Hematopoietic multipotent progenitor cell (in vitro differentiated cells): ENCODE measurements around the gene KRABD2.
"Not testable (repeated sequence)": the region's sequence is repeated elsewhere in the genome, so short reads cannot be mapped to it uniquely, and the experiment has no call there.

Source experiments
- DNase-seq, 3 donors: peaks; one replicate each; pipeline ENCODE4 v3.0.0-alpha.2; 2011 to 2015; ENCODE audit warnings: low read depth in 2 of 3, low spot score in 2 of 3

The KRABD2 gene

DNA sequence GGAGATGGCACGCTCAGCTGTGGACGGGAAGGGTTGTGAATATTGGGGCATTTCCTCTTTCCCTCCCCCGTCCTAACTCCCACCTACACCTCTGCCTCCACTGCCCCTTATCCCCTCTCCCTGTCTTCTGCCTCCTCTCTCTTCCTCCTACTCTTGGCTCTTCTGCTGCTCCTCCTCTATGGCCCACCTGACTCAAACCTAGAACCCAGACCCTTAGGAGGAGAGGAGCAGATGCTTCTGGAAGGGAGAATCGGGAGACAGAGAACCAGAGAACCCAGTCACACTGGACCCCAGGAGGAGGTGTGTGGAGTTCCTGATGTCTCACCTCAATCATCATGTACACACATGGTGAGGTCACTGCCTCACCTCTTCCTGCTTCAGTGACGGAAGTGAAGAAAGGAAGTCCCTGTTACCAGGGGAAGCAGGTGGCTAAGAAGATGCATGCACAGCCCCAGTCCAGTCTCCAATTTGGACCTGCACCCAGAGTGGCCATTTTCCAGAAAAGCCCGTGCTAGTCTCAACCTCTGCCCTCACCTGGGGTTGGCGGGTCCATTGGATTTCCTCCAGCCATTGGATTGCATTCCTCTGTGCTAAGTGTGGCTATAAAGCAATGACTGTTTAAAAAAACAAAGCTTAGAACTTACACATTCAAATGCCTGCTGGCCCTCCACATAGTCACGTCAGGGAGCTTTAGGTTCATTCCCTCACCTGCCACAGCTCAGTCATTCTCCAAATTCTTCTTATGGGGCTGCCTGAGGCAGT is 17.1 kb upstream of the KRABD2 start:
- peak in 2 of 3 donors; percentile 52 to 63 for DNase-seq

DNA sequence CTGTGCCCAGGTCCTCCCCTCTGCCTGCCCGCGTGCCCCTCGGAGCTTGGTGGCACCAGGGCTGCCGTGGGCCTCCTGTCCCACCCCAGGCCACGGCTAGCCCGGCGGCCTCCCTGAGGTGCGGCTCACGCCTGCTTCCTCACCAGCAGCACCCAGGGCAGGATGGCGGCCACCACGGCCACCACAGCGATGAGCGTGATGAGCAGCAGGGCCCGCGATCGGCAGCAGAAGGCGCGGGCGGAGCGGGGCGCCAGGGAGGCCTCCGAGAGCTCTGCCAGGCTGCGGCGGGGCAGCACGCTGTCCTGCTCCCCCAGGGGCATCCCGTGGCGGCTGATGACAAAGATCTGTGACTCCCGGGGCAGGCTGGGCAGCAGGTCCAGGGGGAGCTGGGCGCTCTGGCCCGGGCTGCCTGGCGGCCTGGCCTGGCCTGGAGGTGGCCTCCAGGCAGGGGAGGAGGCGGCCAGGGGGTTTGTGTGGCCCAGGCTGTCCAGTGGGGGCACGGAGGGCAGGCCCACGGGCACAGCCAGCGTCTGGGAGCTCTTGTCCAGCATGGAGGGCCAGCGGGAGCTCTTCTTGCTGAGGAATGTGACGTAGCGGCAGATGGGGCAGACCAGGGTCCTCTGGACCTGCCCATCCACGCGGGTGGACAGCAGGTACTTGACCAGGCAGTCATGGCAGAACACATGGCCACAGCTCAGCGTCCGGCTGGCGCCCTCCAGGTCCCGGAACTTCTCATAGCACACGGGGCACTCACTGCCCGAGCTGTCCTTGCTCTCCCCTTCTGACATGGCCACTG is 16.4 kb upstream of the KRABD2 start:
- peak in 1 of 3 donors; percentile 16 for DNase-seq

DNA sequence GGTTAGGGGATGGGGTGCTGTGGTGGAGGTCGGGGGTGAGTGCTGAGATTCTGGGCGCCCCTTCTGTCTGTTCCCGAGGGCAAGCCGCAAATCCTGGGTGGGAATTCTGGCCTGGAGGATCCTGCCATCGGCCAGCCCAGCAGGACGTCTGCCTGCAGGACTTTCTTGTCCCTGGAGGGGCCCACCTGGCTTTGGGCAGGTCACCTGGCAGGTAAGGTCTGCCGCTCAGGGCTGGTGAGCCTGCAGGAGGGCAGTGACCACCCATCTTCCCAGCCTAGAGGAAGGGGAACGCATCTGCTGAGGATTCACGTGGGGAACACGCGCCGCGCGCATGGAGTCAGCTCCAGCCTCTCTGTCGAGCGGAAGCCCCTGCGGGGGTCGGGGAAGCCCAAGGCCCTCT is 15.8 kb upstream of the KRABD2 start:
- no peak for DNase-seq

DNA sequence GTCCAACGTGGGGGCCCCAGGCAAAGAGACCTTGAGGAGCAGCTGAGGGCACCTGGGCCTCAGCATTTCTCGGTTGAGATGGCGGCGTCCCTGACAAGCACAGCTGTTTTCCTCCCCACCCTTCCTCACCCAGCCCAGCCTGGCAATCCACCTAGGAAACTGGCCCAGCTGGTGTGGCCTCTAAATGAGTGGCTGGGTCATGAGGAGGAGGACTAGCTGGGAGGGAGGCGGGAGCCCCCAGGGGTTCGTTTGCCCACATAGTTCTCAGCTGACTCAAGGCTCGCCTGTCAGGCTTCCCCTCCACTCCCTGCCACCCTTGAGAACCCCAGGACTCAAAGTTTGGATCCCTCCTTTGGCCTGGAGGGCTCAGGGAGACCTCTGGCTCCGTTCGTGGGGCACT is 15.2 kb upstream of the KRABD2 start:
- no peak for DNase-seq

DNA sequence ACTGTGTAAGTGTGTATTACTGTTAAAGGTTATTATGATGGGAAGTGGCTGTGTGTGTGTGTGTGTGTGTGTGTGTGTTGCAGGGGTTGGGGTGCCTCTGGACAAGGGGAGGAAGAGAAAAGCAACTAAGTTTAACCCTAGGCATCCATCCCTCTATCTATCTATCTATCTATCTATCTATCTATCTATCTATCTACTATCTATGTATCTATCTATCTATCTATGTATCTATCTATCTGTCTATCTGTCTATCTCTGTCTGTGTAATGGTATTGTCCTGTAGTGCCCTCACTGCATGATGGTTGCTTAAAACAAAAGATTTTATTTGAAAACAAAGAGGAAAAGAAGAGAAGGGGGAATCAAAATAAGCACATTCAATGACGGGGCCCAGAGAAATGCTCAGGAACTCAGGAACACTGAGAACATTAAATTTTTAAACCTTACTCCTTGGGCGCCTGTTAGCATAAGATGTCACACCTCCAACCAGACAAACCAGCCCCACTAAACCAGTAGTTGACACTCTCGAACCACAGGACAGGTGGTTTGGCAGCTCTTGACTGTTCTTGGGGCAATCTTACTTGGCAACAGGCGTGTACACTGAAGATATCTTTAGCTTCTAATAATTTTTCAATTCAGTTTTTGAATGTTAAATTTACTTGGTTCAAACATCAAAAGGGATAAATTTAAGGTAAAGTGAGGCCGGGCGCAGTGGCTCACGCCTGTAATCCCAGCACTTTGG is 11.6 kb upstream of the KRABD2 start:
- DNase-seq: no peak

DNA sequence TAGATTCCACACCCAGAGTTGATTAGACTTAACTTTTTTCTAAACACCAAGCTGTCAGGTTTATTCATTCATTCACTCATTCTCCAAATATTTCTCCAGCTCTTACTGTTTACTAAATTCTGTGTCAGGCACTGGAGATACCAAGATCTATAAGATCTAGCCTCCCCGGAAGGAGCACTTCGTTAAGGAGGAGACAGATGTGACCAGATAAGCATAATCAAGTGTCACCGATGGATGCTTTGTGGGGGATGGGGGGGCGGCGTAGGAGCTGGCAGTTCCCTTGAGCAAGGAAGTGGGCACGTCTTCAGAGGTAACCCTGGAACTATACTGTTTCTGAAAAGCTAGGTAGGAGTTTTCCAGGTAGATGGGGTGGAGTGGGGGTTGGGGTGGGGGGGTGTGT is 10.3 kb upstream of the KRABD2 start:
- DNase-seq: no peak

DNA sequence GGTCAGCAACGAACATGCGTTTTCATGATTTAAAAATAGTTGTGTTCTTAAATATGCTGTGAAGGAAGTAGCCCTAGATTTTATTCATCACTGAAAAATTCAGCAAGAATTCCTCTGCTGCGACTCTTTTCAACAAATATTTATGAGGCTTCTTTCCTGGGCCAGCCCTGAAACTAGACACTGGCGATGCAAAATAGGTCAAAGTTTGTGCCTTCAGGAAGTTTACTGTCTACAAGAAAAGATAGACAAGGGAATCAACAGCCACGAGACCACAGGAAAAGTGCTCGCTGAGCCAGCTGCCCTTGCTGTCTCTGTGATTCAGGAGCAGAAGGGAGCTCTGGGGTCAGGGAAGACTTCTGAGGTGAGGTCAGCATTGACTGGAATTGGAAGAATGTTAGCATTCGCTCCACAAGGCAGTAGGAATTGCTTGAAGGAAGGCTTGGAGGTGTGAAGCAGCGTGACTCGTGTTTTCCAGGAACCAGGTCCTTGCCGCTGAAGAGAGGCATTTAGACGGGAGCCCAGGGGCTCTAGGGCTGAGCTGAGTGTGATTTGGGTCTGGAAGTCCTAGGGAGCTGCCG is 8.4 kb upstream of the KRABD2 start:
- no peak for DNase-seq

DNA sequence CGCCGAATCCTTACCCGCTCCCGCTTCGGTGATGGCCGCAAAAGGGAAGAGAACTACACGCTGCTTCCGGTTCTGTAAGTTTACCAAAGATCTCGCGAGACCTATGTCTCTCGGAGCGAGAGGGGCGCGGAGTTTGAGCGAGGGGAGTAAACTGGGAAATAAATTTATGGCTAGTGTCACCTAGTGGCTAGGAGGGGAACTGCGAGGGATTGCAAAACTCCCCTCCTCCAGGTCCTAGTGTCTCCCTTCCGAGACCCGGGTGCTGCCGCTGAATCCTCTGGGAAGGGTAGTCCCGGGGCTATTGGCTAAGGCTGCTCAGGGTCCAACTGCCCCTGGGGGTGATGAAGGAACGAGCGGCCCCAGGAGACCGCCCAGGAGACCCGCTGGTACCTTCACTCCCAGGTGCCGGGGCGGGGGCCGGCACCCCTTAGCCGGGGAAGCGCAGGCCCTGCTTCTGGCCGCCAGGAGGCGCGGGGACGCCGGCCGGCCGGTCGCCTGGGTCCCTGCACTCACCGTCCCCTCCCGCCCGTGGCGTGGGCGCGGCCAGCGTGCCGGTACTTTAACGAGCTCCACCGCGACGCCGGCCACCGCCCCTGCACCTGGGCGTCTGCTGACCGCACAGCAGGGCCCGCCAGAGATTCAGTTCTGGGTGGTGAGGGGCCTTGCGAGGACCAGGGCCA is 6.8 kb upstream of the KRABD2 start, which contains the start of gene RPL26:
TSS of gene RPL26 (minus strand) at position 51 of the 680 bp plus-strand sequence. CDS start 883 bp downstream, outside the sequence.
- DNase-seq: peak; percentile 92 to 100 (median 95)

DNA sequence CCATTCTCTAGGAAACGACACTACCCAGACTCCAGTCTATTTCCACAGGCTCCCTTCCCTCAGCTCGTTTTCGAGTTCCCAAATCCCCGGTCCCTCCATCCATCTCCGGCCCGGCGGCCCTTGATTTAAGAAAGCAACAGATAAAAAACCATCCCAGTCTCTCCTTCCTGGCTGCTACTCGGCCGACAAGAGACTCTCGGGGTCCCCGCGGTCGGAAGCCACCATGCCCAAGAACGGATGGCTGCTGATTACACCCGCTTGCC is 6.3 kb upstream of the KRABD2 start:
- no peak for DNase-seq

DNA sequence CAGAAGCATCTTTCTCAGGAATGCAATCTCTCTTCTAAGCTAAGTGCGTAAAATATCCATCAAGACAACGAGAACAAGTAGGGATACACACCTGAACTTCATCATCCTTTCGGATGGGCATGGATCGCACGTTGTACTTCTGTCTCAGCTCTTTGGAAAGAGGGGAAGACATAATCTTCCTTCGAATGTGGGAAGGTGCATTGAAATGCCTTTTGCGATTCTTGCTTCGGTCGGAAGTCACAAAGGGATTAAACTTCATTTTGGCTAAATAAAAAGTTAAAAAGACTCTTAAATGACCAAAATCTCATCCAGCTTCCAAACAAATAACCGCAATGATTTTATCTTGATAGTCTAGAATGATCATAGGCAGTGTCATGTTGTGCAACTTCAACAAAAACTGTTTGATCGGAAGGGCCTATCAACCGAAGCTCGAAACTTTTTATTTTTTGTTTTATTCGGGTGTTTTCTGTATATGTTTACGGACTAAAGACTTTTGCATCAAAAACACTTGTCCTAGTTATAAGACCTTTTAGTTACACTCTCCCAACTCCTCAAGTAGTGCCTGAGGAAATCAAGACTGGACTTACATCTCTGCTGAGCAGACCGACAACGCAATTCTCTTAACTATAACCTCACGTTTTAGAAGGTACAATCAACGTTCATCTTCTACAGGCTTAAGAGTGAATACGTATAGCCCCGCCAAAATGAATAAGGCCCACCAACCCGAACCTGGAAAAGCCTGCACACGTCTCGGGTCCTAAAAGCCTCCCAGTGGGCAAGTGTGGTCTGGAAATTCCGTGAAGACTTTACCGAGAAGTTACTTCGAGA is 5.8 kb upstream of the KRABD2 start:
- DNase-seq: no peak

DNA sequence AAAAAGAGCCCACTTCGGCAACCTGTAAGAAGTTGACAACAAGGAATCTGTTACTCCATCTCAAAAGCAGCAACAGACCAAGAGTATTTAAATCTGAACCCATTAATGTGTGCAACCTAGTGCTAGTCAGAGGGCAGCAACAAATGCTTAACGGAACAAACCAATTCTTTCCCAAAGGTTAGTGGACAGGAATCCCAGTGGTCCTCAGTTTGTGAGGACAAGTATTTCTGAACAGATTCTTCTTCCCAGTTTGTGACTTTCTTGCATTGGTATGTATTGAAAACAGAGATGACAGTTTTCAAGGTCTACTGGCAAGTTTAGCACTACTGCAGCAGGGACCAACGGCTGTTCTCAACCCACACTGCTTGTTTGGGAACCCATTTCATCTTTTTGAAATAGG is 3.5 kb upstream of the KRABD2 start:
- no peak for DNase-seq

DNA sequence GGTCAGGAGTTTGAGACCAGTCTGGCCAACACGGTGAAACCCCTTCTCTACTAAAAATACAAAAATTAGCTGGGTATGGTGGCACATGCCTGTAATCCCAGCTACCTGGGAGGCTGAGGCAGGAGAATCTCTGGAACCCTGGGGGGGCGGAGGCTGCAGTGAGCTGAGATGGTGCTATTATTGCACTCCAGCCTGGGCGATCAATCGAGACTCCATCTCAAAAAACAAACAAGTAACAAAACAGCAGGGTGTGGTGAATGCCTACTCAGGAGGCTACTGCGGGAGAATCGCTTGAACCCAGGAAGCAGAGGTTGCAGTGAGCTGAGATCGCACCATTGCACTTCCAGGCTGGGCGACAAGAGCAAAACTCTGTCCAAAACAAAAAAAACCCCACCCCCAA is 1.6 kb upstream of the KRABD2 start:
- not testable (repeated sequence) for DNase-seq

DNA sequence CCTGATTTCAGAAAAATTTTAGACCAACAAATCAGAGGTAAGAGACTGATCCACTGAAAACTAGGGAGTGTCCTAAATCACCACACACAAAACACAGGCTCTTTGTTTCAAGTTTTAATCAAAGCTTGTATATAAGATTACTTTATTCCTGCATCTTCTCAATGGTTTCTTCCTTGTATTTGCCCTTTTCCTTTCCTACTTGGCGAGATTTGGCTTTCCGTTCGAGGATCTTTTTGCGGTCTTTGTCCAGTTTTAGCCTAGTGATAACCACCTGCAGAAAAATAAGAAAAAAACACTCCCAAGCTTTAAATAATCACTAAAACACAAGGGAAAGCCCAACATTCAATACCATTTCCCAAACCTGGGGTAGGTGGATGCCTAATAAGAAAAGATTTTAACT is 918 bp upstream of the KRABD2 start:
- no peak for DNase-seq

DNA sequence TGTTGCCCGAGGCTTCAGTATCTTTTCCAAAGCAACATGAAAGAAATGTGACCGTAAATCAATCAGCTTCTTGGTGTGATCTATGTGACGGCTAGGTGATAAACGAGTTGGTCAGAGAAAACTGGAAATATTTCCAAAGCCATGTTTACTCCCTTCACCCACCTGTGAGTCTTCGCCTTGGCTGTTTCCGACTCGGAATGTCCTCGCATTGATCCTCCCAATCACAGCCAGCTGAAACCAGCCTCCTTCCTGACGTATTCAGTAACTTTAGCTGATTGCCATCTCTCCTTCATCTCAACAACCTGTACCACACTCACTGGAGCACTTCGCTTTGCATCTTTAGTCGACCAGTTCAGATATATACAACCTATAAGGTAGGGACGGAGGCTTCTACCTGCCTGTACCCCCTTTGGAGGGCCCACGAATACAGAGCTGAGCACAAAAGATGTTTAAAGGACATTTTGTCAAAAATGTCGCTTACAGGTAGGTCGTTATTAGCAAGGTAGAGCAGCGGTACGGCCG is 705 bp downstream of the KRABD2 start:
- DNase-seq: no peak

DNA sequence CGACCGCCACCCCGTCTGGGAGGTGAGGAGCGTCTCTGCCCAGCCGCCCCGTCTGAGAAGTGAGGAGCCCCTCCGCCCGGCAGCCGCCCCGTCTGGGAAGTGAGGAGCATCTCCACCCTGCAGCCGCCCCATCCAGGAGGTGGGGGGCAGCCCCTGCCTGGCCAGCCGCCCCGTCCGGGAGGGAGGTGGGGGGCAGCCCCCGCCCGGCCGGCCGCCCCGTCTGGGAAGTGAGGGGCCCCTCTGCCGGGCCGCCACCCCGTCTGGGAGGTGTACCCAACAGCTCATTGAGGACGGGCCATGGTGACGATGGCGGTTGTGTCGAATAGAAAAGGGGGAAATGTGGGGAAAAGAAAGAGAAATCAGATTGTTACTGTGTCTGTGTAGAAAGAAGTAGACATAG is 2.6 kb downstream of the KRABD2 start:
- not testable (repeated sequence) for DNase-seq

DNA sequence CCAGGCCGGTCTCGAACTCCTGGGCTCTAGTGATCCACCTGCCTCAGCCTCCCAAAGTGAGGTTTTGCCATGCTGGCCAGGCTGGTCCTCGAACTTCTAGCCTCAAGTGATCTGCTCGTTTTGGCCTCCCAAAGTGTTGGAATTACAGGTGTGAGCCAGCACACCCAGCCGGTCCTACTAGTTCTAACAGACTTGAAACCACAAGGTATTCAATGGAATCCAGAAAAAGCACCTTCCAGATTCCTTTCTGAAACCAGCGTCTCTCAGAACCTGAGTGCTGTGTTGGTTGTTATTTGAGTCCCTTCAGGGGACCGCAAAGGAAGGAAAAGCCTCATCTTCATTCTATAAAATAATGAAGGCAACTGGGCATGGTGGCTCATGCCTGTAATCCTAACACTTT is 4.1 kb downstream of the KRABD2 start:
- no peak for DNase-seq

DNA sequence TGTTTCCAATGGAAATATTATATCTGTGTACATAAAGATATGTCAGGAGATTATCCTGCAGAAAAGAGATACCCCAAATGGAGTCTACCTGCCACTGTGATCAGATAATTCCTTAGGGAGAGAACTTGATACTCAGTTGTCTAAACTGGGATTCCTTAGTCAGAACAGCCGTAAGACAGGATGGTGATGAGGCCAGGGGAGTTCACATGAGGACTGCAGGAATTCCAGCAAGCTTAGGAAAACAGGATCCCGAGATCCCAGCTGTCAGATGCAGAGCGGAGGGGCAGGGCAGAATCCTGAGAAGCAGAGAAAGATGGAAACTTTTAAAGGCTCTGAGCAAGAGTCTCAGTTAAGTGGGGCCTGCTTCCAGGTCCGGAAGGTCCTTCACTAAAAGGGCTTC is 4.7 kb downstream of the KRABD2 start:
- DNase-seq: no peak

DNA sequence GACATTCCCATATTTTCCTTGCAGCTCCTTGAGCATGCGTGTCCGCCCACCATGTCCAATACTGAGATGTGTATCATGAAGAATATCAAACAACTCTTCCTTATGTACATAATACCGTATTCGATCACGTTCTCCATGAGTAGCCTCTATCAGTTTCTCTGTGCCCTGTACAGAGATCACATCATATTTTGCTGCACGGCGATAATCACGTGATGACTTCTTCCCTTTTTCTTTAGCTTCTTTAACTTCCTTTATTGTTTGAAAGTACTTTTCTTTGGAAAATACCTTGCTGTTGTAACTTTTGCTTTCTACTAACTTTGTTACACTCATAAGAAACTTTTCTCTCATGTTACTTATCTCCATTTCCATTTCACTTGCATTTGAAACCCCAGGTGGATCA is 6.6 kb downstream of the KRABD2 start:
- peak in 2 of 3 donors; percentile 35 for DNase-seq

DNA sequence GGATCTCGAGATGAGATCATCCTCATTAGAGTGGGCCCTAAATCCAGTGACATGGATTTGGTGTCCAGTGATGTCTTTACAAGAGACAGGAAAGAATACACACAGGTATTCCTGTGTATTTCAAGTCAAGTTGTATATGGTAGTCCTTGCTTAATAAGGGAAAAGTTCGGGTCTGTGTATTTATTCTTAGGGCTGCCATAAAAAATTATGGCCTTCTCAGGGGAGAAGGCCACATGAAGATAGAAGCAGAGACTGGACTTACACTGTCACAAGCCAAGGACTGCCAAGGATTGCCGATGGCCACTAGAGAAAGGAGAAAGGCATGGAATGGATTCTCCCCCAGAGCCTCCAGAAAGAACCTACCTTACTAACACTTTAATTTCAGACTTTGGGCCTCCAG is 8.3 kb downstream of the KRABD2 start:
- DNase-seq: no peak

DNA sequence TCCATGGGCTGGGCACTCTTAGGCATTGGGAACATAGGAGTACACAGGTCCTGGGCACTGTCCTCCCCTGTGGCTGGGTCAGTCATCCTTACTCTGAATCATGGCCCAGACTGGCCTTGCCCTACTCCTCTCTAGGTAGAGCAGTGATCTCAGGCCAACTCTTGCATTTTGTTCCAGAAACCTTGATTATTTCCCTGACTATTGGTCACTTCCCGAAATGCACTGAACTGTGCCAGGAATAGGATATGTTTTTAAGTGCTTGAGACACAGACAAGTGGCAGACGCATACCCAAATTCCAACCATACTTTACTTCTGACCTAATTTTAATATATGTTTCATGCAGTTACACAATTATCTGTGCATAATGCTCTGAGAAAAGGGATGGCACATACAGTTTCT is 10.3 kb downstream of the KRABD2 start:
- DNase-seq: no peak
